Suprapubic skin (tissue), 3 donors: ENCODE measurements around the gene PTOV1.

Source experiments
- POLR2AphosphoS5 ChIP-seq, 3 donors: sonication (generic); formaldehyde crosslinking; IDR thresholded peaks; one replicate each; pipeline ENCODE4 v1.6.1; 2017; ENCODE audit warnings: antibody characterized with exemption in 3 of 3
- TF ChIP-seq, protein P1 (sequence below), 2 donors: fragments of 200-600 bp in 1 of 2; fragments of 450-650 bp in 1 of 2; sonication (generic) in 1 of 2; IDR thresholded peaks; one replicate each; pipeline ENCODE4 v1.5.1; 2016 to 2019; ENCODE audit warnings: antibody characterized with exemption in 2 of 2, mild to moderate bottlenecking in 1 of 2, moderate library complexity in 1 of 2

GRCh38 chr19:49845414-49845813 is 5.5 kb upstream of the PTOV1 start:
- TF ChIP-seq, protein P1, sequence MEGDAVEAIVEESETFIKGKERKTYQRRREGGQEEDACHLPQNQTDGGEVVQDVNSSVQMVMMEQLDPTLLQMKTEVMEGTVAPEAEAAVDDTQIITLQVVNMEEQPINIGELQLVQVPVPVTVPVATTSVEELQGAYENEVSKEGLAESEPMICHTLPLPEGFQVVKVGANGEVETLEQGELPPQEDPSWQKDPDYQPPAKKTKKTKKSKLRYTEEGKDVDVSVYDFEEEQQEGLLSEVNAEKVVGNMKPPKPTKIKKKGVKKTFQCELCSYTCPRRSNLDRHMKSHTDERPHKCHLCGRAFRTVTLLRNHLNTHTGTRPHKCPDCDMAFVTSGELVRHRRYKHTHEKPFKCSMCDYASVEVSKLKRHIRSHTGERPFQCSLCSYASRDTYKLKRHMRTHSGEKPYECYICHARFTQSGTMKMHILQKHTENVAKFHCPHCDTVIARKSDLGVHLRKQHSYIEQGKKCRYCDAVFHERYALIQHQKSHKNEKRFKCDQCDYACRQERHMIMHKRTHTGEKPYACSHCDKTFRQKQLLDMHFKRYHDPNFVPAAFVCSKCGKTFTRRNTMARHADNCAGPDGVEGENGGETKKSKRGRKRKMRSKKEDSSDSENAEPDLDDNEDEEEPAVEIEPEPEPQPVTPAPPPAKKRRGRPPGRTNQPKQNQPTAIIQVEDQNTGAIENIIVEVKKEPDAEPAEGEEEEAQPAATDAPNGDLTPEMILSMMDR (IDR thresholded peaks at IDR 0.05): no peak
- no peak for TF ChIP-seq POLR2AphosphoS5 (IDR thresholded peaks at IDR 0.05)
